Body of pancreas (tissue), 4 donors: ENCODE measurements around the gene PRPH.
"Not testable (repeated sequence)": the region's sequence is repeated elsewhere in the genome, so short reads cannot be mapped to it uniquely, and the experiment has no call there.

Experiments
- POLR2A ChIP-seq, 3 donors: fragments of 450-650 bp; IDR thresholded peaks; one replicate each; pipeline ENCODE4 v1.6.1; 2016; ENCODE audit warnings: antibody characterized with exemption in 3 of 3, mild to moderate bottlenecking in 2 of 3
- TF ChIP-seq, protein P1 (sequence below), 7 experiments: fragments of 450-650 bp in 4 of 7; fragments of 200-600 bp in 3 of 7; sonication (generic) in 3 of 7; IDR thresholded peaks; one replicate each; pipeline ENCODE4 v1.5.1; 2016 to 2019; ENCODE audit warnings: antibody characterized with exemption in 7 of 7

DNA sequence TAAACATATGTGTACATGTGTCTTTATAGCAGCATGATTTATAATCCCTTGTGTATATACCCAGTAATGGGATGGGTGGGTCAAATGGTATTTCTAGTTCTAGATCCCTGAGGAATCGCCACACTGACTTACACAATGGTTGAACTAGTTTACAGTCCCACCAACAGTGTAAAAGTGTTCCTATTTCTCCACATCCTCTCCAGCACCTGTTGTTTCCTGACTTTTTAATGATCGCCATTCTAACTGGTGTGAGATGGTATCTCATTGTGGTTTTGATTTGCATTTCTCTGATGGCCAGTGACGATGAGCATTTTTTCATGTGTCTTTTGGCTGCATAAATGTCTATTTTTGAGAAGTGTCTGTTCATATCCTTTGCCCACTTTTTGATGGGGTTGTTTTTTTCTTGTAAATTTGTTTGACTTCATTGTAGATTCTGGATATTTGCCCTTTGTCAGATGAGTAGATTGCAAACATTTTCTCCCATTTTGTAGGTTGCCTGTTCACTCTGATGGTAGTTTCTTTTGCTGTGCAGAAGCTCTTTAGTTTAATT is 15.6 kb downstream of the PRPH start:
- TF ChIP-seq, protein P1, sequence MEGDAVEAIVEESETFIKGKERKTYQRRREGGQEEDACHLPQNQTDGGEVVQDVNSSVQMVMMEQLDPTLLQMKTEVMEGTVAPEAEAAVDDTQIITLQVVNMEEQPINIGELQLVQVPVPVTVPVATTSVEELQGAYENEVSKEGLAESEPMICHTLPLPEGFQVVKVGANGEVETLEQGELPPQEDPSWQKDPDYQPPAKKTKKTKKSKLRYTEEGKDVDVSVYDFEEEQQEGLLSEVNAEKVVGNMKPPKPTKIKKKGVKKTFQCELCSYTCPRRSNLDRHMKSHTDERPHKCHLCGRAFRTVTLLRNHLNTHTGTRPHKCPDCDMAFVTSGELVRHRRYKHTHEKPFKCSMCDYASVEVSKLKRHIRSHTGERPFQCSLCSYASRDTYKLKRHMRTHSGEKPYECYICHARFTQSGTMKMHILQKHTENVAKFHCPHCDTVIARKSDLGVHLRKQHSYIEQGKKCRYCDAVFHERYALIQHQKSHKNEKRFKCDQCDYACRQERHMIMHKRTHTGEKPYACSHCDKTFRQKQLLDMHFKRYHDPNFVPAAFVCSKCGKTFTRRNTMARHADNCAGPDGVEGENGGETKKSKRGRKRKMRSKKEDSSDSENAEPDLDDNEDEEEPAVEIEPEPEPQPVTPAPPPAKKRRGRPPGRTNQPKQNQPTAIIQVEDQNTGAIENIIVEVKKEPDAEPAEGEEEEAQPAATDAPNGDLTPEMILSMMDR (IDR thresholded peaks at IDR 0.05), result not testable (repeated sequence)
- TF ChIP-seq POLR2A (IDR thresholded peaks at IDR 0.05), result not testable (repeated sequence)
